Frontal cortex (tissue), 4 donors: ENCODE measurements around the gene ZFYVE26. TPM values are rescaled to one million over a fixed set of nuclear protein-coding genes. Genes with fewer than 3 reads are reported as not detected.
"Not testable (repeated sequence)": the region's sequence is repeated elsewhere in the genome, so short reads cannot be mapped to it uniquely, and the experiment has no call there.

Experiments
- DNase-seq, 2 donors: peaks; one replicate each; pipeline ENCODE4 v3.0.0; 2012; ENCODE audit warnings: low spot score in 2 of 2
- FAIRE-seq: peaks from 2 replicates; lab custom pipeline; 2012; peaks lifted over from hg19 to GRCh38; lab: Jason Lieb, UNC
- small RNA-seq: library from RNA; depleted of rRNA; stranded (forward); fragments of <200 nt; gene quantifications from one replicate; pipeline ENCODE3, GENCODE V24; 2014
- total RNA-seq: library from RNA; depleted of rRNA; stranded (reverse); fragments of >200 nt; gene quantifications from one replicate; pipeline ENCODE4 v1.2.3, GENCODE V29; 2014
- donor health status: control.
- donor health status: control.
- donor health status: control.

The ZFYVE26 gene
- total RNA-seq, 1 donor from 2014 or later: 14.7 TPM

DNA sequence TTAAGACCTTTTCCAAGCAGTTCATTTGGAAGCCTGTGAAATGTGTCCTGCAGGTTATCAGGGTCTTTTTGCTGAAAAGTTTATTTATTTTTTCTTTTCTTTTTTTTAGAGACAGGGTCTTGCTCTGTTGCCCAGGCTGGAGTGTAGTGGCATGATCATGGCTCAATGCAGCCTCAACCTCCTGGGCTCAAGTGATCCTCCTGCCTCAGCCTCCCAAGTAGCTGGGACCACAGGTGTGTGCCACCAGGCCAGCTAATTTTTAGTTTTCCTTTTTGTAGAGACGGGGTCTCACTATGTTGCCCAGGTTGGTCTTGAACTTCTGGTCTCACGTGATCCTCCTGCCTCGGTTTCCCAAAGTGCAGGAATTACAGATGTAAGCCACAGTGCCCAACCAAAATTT is 97.0 kb downstream of the ZFYVE26 start:
- not testable (repeated sequence) for DNase-seq, FAIRE-seq

DNA sequence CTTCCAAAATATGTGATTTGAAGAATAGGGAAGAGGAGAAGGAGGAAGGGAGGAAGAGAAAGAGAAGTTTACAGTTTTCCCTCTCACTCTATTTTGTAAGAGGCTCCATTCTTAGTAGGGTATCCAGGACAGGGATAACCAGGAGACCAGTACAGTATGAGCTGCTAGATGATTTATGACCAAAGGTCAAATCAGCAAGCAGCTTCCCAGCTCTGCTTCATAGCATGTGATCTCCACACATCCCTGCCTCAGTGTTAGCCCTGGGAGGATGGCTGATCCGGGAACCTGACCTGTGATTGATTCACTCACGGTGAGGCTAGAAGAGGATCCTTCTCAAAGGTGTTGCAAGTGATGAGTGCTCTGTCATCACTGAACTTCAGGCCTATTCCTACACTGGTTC is 98.1 kb downstream of the ZFYVE26 start:
- FAIRE-seq (no peak), DNase-seq (no peak)

DNA sequence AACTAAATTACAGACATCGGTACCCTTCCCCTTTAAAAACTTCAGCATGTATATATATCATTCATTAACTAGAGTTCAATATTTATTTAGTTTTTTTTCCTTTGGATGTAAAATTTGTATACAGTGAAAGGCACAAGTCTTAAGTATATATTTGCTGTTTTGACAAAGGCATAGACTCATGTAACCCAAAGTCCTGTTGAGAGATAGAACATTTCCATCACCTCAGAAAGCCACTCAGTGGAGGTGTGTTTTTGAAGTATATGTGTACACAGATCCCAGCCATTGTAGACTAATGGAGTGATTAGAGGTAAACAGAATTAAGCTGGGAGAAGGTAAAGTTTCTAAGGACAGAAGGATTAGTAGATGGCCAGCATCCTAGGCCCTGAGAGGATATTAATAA is 99.3 kb downstream of the ZFYVE26 start:
- FAIRE-seq: no peak
- no peak for DNase-seq

DNA sequence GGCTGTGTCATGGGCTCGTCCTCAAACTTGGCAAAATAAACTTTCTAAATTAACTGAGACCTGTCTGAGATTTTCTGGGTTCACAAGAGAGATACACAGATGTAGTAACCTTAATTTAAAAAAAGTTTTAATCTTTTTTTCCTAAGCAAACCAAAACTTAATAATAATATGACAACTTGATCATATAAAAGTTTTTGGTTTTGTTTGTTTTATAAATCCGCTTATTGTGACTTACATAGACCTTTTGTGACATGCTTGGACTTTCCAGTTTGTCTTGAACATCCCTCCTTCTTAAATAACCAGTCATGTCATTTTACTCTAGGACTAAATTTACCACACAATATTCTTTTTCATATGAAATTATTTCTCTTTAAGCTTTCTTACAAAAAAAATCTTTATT is 106.2 kb downstream of the ZFYVE26 start:
- no peak for DNase-seq
- FAIRE-seq: no peak

DNA sequence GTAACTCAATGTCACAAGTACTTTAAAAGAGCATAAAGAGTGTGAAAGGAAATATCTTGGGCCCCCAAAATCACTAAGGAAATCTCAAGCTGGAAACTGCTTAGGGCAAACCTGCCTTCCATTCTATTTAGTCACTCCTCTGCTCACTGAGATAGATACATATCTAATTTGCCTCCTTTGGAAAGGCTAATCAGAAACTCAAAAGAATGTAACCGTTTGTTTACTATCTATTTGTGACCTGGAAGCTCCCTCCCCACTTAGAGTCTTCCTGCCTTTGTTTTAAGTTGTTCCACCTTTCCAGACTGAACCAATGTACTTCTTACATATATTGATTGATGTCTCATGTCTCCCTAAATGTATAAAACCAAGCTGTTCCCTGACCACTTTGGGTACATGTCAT is 106.6 kb downstream of the ZFYVE26 start:
- DNase-seq, FAIRE-seq: not testable (repeated sequence)

DNA sequence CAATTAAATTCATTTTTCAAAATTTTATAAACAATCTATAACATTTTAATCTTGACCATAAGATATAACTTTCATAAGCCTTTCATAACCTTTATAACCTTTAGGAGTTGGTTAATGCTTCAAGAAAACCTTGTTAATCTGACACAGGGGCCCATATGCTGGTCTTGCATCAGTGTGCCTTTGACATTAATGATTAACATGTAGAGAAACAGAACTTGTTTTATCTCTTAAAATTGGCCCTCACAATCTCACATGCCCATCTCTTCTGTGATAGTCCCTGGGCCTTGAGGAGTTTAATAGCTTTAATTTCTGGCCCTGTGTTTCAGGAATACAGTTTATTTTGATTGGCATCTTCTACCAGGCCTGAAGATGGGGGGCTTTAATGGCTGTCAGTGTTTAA is 107.0 kb downstream of the ZFYVE26 start:
- FAIRE-seq, DNase-seq: not testable (repeated sequence)

DNA sequence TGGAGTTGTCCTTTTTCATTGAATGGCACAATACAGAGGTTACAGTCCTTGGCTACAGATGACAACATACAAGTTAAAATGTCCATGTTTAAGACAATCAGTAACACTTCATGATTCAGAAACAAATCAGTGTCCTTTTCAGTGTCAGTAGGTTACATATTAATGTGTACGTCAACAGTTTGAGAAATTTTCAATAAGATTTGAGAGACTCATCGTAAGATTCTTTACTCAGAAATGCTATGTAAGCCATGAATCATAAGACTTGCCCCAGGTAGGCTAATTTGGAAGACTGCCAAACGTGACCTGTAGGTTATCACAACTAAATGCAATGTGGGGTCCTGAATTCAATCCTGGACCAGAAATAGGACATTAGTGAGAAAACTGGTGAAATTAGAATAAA is 111.2 kb downstream of the ZFYVE26 start:
- DNase-seq (no peak), FAIRE-seq (no peak)

DNA sequence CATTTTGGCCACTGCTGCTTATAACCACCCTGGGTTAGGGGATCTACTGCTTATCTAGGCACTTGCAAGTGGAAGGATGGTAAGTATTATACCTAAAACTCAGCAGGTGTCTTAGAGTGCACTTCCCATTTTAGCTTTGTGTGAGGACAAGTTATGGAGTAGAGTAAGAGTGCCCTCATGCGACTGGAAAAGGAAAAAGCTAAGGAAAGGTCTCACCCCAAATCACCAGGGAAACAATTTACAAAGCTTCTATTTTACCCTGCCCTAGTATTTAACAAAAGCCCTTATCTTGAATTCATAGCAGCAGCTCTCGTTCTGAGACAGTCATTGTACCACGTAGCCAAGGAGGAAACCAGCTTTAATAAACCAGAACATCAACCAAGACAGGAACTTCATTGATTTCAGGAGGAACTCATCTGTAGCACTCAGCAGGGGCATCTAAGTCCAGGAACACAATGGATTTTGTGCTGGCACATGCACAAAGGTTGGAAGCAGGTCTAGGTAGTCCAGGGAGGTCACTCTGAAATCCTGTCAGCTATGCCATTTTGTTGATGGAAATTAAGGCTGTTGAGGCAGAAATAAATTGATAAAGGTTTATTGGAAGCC is 111.8 kb downstream of the ZFYVE26 start:
- FAIRE-seq: peak; percentile 71

DNA sequence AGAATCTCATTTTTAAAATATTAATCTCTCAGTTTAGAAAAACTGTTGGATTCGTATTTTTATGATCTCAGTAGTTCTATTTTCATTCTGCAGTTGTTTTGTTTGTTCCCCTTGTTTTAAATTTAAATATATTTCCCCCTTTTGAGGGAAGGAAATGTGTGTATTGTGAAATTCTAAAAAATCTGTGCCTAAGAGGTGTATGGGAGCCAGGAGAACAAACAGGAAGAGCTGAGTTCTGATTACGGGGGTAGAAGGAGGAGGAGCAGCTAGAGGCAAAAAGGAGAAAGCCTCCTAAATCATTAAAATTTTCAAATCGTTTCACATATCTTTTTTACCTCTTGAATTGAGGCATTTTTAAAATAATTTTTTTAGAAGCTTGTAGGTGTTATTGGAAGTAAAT is 112.4 kb downstream of the ZFYVE26 start:
- no peak for DNase-seq
- no peak for FAIRE-seq

More for the DNA sequence above, 111.8 kb downstream of the ZFYVE26 start:
- peak; percentile 52 to 65 for DNase-seq

DNA sequence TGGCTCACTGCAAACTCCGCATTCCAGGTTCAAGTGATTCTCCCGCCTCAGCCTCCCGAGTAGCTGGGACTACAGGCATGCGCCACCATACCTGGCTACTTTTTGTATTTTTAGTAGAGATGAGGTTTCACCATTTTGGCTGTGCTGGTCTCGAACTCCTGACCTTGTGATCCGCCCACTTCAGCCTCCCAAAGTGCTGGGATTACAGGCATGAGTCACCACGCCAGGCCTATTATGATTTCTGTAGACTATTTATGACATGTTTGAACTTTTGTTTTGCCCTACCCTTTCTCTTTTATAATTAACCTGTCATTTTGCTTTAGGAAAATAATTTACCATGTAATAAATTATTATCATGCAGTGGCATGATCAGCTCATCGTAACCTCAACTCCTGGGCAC is 114.9 kb downstream of the ZFYVE26 start, which contains the start of gene RDH12:
RDH12 (plus strand) TSS at position 395 of the 400 bp plus-strand sequence. CDS start 20,757 bp downstream, outside the sequence.
- DNase-seq, FAIRE-seq: not testable (repeated sequence)

DNA sequence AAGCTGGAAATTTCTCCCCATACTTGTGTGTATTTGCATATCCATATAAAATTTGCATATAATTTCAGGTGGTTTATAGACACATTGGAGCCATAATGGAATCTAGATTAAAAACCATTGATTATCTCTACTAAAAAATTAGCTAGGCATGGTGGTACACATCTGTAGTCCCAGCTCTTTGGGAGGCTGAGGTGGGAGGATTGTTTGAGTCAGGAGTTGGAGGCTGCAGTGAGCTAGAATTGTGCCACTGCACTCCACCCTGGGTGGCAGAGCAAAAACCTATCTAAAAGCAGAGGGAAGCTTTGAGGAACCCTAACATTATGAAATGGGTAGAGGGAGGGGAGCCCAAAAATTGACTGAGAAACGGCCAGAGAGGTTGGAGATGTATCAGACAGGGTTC is 118.2 kb downstream of the ZFYVE26 start:
- FAIRE-seq: no peak
- no peak for DNase-seq

DNA sequence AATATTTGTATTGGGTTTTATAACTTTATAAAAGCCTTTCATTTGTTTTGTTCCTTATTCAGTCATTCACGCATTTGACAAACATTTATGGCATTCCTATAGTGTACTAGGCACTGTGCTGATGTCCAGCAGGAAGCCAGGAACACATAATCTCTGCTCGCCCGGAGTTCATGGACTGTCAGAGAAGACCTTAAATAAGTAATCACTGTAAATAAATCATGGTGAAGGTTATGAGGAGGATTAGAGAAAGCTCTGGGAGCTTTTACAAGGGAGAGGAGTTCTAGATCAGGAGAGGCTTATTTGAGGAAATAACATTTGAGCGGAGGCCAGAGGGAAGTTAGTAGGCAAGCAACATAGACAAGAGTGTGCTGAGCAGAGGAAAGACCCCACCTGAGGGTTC is 119.4 kb downstream of the ZFYVE26 start:
- DNase-seq: no peak
- no peak for FAIRE-seq

Small RNAs within 50 kb of the gene (small RNA-seq; reads per million reads assigned to genes)
- gene AL049779.3: not detected
- not detected for gene RN7SL369P

Other genes with a start within 250 kb of the ZFYVE26 start
- gene PIGH, start 216.3 kb downstream of the ZFYVE26 start, total RNA-seq: 29.8 TPM
- 59.1 TPM for gene ARG2, start 196.7 kb downstream of the ZFYVE26 start, total RNA-seq
- 40.4 TPM for gene VTI1B, start 142.0 kb downstream of the ZFYVE26 start, total RNA-seq
- gene RDH11, start 120.8 kb downstream of the ZFYVE26 start, total RNA-seq: 128 TPM
- 0.82 TPM for gene RDH12, start 114.7 kb downstream of the ZFYVE26 start, total RNA-seq
- 5.3 TPM for gene RAD51B, start 3.2 kb upstream of the ZFYVE26 start, total RNA-seq